Body of pancreas (tissue), 4 donors: ENCODE results near the gene ANKRD33. TPM values are rescaled to one million over a fixed set of nuclear protein-coding genes. Genes with fewer than 3 reads are reported as not detected.

Experiments
- ATAC-seq: fragments of 150-250 bp; one replicate; pipeline ENCODE4 v1.9.1; 2016
- DNase-seq, 4 donors: peaks; one replicate each; pipeline ENCODE4 v3.0.0-alpha.2; 2019
- H3K27ac ChIP-seq, 4 donors: fragments of 200-600 bp; sonication (generic); 1 replicate in 3 of 4; 2 replicates in 1 of 4; pipeline versions ENCODE4 v1.5.1 to v1.6.1; 2016 to 2019; ENCODE audit warnings: mild to moderate bottlenecking in 1 of 4, mixed read lengths in 1 of 4, moderate library complexity in 1 of 4
- H3K27me3 ChIP-seq, 2 donors: fragments of 200-600 bp; sonication (generic); one replicate each; pipeline ENCODE4 v1.6.0; 2016; ENCODE audit warnings: mild to moderate bottlenecking in 1 of 2
- H3K36me3 ChIP-seq, 2 donors: fragments of 200-600 bp; sonication (generic); replicated peaks in 1 of 2; 2 replicates each; pipeline ENCODE4 v1.5.1; 2016; ENCODE audit warnings: low read depth in 2 of 2; ENCODE audit not compliant: insufficient read depth in 1 of 2
- H3K4me1 ChIP-seq: fragments of 200-600 bp; sonication (generic); one replicate; pipeline ENCODE4 v1.6.0; 2016
- H3K4me3 ChIP-seq, 2 donors: fragments of 200-600 bp; sonication (generic); 1 replicate in 1 of 2; 2 replicates in 1 of 2; pipeline ENCODE4 v1.5.1; 2016 to 2019
- H3K9me3 ChIP-seq, 3 donors: fragments of 200-600 bp; sonication (generic); 1 replicate in 2 of 3; 2 replicates in 1 of 3; pipeline ENCODE4 v1.5.1; 2016
- POLR2A ChIP-seq, 3 donors: fragments of 450-650 bp; IDR thresholded peaks; one replicate each; pipeline ENCODE4 v1.6.1; 2016; ENCODE audit warnings: antibody characterized with exemption in 3 of 3, mild to moderate bottlenecking in 2 of 3
- WGBS, 2 donors: methylation state at CpG; one replicate each; pipeline ENCODE4 v1.1.5; 2017; 5-methylcytosine and 5-hydroxymethylcytosine counted together
- intact Hi-C: fragments of 100-400 bp; cut with DNase I; formaldehyde crosslinking; loops from one replicate; pipeline ENCODE4 v1.15.1; 2023
- total RNA-seq, 2 donors: library from RNA; depleted of rRNA; stranded (reverse); fragments of >200 nt; gene quantifications; one replicate each; pipeline ENCODE4 v1.1.0, GENCODE V29; 2016
- TF ChIP-seq, protein P1 (sequence below), 7 experiments: fragments of 450-650 bp in 4 of 7; fragments of 200-600 bp in 3 of 7; sonication (generic) in 3 of 7; IDR thresholded peaks; one replicate each; pipeline ENCODE4 v1.5.1; 2016 to 2019; ENCODE audit warnings: antibody characterized with exemption in 7 of 7

ANKRD33 gene
- total RNA-seq, 2 donors from 2014 or later, result not detected

DNA sequence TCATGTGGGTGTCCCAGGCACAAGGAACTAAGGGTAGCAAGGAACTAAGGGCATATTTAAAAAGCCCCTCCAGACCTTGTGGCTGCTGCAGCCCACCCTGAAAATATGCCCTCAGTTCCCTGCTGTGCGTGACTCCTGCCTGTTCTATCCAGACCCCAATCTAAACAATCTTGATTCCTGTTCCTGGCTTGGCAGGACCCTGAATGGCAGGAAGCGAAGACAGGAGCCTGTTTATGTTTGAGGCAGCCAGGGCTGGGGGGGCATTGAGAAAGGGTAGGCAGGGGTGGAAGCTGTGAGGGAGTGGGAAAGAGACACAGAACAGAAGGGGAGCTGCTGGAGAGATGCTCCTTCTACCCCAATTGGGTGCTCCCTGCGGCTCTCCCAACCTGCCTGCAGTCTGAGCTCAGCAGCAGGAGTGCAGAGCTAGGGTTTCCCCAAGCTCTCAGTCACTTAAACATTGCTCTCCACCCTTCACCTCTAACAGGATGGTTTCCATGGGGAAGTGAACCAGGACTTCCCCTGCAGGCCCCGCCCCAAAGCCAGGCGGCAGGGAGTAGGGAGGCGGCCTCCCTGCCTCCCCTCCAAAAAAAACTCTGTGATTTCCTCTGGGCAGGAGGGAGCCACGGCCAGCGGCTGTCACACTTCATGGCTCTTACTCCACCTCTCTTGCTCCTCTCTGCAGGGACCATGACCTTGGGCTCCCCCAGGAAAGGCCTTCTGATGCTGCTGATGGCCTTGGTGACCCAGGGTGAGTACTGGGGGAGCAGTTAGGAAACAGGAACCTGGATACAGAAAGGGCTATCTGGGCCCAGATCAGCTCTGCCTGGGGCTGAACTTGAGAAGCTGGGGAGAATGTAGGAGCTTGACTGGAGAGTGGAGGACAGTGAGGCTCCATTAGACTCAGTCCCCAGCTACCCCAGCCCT lies 24.1 kb downstream of the ANKRD33 start:
- DNase-seq, result no peak
- no peaks in the 10 kb centered on the region for H3K9me3 ChIP-seq
- peaks cover 6% of the 10 kb centered on the region for H3K4me1 ChIP-seq
- H3K27me3 ChIP-seq, result peaks cover 0 to 2% of the 10 kb centered on the region in 2 donors
- TF ChIP-seq, protein P1, sequence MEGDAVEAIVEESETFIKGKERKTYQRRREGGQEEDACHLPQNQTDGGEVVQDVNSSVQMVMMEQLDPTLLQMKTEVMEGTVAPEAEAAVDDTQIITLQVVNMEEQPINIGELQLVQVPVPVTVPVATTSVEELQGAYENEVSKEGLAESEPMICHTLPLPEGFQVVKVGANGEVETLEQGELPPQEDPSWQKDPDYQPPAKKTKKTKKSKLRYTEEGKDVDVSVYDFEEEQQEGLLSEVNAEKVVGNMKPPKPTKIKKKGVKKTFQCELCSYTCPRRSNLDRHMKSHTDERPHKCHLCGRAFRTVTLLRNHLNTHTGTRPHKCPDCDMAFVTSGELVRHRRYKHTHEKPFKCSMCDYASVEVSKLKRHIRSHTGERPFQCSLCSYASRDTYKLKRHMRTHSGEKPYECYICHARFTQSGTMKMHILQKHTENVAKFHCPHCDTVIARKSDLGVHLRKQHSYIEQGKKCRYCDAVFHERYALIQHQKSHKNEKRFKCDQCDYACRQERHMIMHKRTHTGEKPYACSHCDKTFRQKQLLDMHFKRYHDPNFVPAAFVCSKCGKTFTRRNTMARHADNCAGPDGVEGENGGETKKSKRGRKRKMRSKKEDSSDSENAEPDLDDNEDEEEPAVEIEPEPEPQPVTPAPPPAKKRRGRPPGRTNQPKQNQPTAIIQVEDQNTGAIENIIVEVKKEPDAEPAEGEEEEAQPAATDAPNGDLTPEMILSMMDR (IDR thresholded peaks at IDR 0.05), result no peak
- TF ChIP-seq POLR2A (IDR thresholded peaks at IDR 0.05), result no peak
- H3K4me3 ChIP-seq, result no peak overlapping the region
- peak; percentile 34 for ATAC-seq
- WGBS, 2 donors, result 58 to 64% methylated on average over 3 to 8 of the region's 8 CpGs
- peak overlapping the region in 1 of 4 donors; percentile 43 for H3K27ac ChIP-seq
- no peaks in the 10 kb centered on the region for H3K36me3 ChIP-seq
- intact Hi-C loops, result no loop called here

- no peaks in the 10 kb centered on the region for H3K27me3 ChIP-seq
- intact Hi-C loops, result no loop called here
- H3K9me3 ChIP-seq, result no peaks in the 10 kb centered on the region
- H3K36me3 ChIP-seq, result no peaks in the 10 kb centered on the region
- DNase-seq, result no peak
- TF ChIP-seq, protein P1 (IDR thresholded peaks at IDR 0.05), result no peak
- no peak for TF ChIP-seq POLR2A (IDR thresholded peaks at IDR 0.05)
- H3K4me1 ChIP-seq, result no peaks in the 10 kb centered on the region
- H3K4me3 ChIP-seq, result no peak overlapping the region
- 68 to 74% methylated on average over 16 to 27 of the region's 30 CpGs for WGBS, 2 donors
- ATAC-seq, result no peak
- H3K27ac ChIP-seq, result no peak overlapping the region
Measured at GRCh38 chr12:51913071-51914033, 25.4 kb downstream of the ANKRD33 start.

DNA sequence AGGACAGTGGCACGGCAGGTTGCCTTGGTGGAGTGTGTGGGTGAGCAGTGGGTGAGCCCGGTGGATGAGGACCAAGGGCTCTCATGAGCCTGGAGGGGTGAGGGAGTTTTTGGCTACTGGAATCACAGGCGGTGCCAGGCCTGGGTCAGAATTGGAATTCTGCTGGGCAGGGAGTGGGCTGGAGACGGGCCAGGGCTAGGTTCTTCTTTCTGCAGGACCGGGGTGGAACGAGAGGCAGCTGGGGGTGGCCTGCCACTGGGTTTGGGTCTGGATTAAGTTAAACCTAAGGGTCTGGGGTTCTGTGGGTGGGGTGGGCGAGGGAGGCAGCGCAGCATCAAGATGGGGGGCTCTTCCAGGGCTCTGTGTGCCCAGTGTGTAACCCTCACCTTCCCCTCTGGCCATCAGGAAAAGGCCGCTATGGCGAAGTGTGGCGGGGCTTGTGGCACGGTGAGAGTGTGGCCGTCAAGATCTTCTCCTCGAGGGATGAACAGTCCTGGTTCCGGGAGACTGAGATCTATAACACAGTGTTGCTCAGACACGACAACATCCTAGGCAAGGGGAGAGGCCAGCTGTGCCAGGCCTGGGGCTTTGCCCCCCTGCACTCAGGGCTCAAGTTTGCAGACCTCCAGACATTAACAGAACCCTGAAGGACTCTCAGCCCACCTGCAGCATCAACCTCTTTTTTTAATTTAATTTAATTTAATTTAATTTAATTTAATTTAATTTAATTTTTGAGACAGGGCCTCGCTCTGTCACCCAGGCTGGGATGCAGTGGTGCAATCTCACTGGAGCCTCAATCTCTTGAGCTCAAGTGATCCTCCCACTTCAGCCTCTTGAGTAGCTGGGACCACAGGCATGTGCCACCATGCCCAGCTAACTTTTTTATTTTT lies 26.4 kb downstream of the ANKRD33 start:
- 80 to 90% methylated on average over 17 of the region's 17 CpGs for WGBS, 2 donors
- intact Hi-C loops, result no loop called here

More for the DNA sequence above, 26.4 kb downstream of the ANKRD33 start:
- Histone ChIP-seq H3K4me1 (no peaks in the 10 kb centered on the region), H3K4me3 (no peak overlapping the region), H3K36me3 (no peaks in the 10 kb centered on the region), H3K27ac (no peak overlapping the region), H3K27me3 (no peaks in the 10 kb centered on the region), H3K9me3 (no peaks in the 10 kb centered on the region)
- TF ChIP-seq, protein P1 (IDR thresholded peaks at IDR 0.05), result no peak
- TF ChIP-seq POLR2A (IDR thresholded peaks at IDR 0.05), result no peak
- no peak for DNase-seq
- ATAC-seq, result no peak
